ENCODE data around the gene CCDC157. TPM values are rescaled to one million over a fixed set of nuclear protein-coding genes. Genes with fewer than 3 reads are reported as not detected.
"Not testable (repeated sequence)": the region's sequence is repeated elsewhere in the genome, so short reads cannot be mapped to it uniquely, and the experiment has no call there.

CCDC157 gene
- total and polyA plus RNA-seq, 9 of the 15 experiments (the other 6 are each of a cell fraction or from before 2014, with no cell fraction given) = 0.04 to 1.3 (median 0.68) TPM

GRCh38 chr22:30336752-30337460 is 19.9 kb upstream of the CCDC157 start (continued):
- TF ChIP-seq, protein P1, sequence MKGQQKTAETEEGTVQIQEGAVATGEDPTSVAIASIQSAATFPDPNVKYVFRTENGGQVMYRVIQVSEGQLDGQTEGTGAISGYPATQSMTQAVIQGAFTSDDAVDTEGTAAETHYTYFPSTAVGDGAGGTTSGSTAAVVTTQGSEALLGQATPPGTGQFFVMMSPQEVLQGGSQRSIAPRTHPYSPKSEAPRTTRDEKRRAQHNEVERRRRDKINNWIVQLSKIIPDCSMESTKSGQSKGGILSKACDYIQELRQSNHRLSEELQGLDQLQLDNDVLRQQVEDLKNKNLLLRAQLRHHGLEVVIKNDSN (CRISPR knock-in tag; IDR thresholded peaks at IDR 0.05) = no peak
- TF ChIP-seq KLF10 (CRISPR knock-in tag; IDR thresholded peaks at IDR 0.05) (no peak), IRF2 (CRISPR knock-in tag; IDR thresholded peaks at IDR 0.05) (no peak)

DNA sequence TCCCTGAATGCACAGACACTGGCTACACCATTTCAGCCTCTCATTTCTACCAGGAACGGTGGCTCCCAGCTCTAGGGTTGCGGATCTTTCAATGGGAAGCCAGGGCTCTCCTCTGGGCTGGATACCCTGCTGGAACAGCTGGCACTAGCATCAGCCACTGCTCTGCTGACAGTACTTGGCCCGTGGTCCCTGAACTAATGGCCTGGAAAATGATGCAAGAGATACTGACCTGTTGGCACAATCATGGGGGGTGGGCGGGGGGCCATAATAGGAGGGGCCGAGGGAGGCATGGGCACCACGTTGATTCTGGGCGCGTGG is 19.4 kb upstream of the CCDC157 start:
- no peak overlapping the region for H2AFZ ChIP-seq (ENCODE audit: low read depth, low read length)
- no TSS peak for BruUV-seq (replicated peaks)
- H3K9me3 ChIP-seq (replicated peaks; ENCODE audit: control insufficient read depth, insufficient read depth, low read depth, low read length) = no peaks in the 10 kb centered on the region
- ChIA-PET POLR2A (interaction anchor here (0.6 to 2.2 kb wide), 2 partner anchors 10 to 125 kb away, joined by 3 to 8 read pairs; partner anchors contain the start of gene TBC1D10A), CTCF (ENCODE audit: low intra/inter-chr PET ratio) (no interaction called here)
- peaks cover 0 to 5% of the 10 kb centered on the region in 2 experiments; a peak in 2 of 5 replicates for H3K4me1 ChIP-seq (replicated peaks in 1 of 2; ENCODE audit: control insufficient read depth in 2 of 2, insufficient read depth in 2 of 2, low read length in 2 of 2)
- intact Hi-C loops (cut with micrococcal nuclease) = no loop called here
- H3K9me1 ChIP-seq (ENCODE audit: control insufficient read depth, insufficient read depth, low read length) = no peaks in the 10 kb centered on the region
- H3K27me3 ChIP-seq (ENCODE audit: control insufficient read depth in 2 of 2, insufficient read depth in 2 of 2, low read length in 2 of 2) = no peaks in the 10 kb centered on the region
- FAIRE-seq (no peak), ATAC-seq (no peak), DNase-seq (ENCODE audit: extremely low read depth in 1 of 4, low spot score in 3 of 4) (no peak)
- 100% methylated on average over 3 of the region's 8 CpGs for WGBS (ENCODE audit: insufficient coverage, low coverage, missing lambda C conversion rate)
- peaks cover 98% of the 10 kb centered on the region for H3K36me3 ChIP-seq (ENCODE audit: control insufficient read depth, insufficient read depth, low read length)
- TF ChIP-seq DIDO1 (tag; IDR thresholded peaks at IDR 0.05; ENCODE audit: low read depth) (no peak), TAL1 (IDR thresholded peaks at IDR 0.05) (no peak), HNRNPH1 (optimal IDR thresholded peaks at IDR 0.05; ENCODE audit: low read depth, low read length) (no peak), MECOM (CRISPR knock-in tag; IDR thresholded peaks at IDR 0.05) (no peak), PTTG1 (tag; IDR thresholded peaks at IDR 0.05; ENCODE audit: low read depth) (no peak), STAT5A (IDR thresholded peaks at IDR 0.05; ENCODE audit: borderline replicate concordance, low read length) (no peak), ZBTB26 (CRISPR knock-in tag; IDR thresholded peaks at IDR 0.05) (no peak), SAFB (IDR thresholded peaks at IDR 0.05; ENCODE audit: borderline replicate concordance, low read depth, low read length) (no peak), FOXJ3 (CRISPR knock-in tag; IDR thresholded peaks at IDR 0.05) (no peak), ZEB2 (IDR thresholded peaks at IDR 0.05) (no peak), ZBTB17 (CRISPR knock-in tag; IDR thresholded peaks at IDR 0.05) (no peak), ZNF347 (CRISPR knock-in tag; IDR thresholded peaks at IDR 0.05; ENCODE audit: low read depth) (no peak)
- in situ Hi-C loops (cut with MboI) = no loop called here
- H3K79me2 ChIP-seq (ENCODE audit: control insufficient read depth, insufficient read depth, low read length) = no peaks in the 10 kb centered on the region
- no peaks in the 10 kb centered on the region for H4K20me1 ChIP-seq (replicated peaks; ENCODE audit: control insufficient read depth, insufficient read depth, low read length)
- H3K27ac ChIP-seq (ENCODE audit: extremely low read depth, low read depth, low read length) = no peak overlapping the region
- H3K9ac ChIP-seq (ENCODE audit: insufficient read depth in 1 of 2, low read depth in 2 of 2, low read length in 2 of 2) = no peak overlapping the region
- no peak overlapping the region for H3K4me2 ChIP-seq (ENCODE audit: insufficient read depth, low read length)
- H3K4me3 ChIP-seq = no peak overlapping the region

- H3K4me2 ChIP-seq (ENCODE audit: insufficient read depth, low read length); H3K4me1 ChIP-seq (replicated peaks in 1 of 2; ENCODE audit: control insufficient read depth in 2 of 2, insufficient read depth in 2 of 2, low read length in 2 of 2); in situ Hi-C loops (cut with MboI); ATAC-seq; BruUV-seq (replicated peaks); H3K9me1 ChIP-seq (ENCODE audit: control insufficient read depth, insufficient read depth, low read length); CTCF ChIA-PET (ENCODE audit: low intra/inter-chr PET ratio); H3K27ac ChIP-seq (ENCODE audit: extremely low read depth, low read depth, low read length); H3K4me3 ChIP-seq; H3K9me3 ChIP-seq (replicated peaks; ENCODE audit: control insufficient read depth, insufficient read depth, low read depth, low read length); DNase-seq (ENCODE audit: extremely low read depth in 1 of 4, low spot score in 3 of 4); H3K79me2 ChIP-seq (ENCODE audit: control insufficient read depth, insufficient read depth, low read length); H3K27me3 ChIP-seq (ENCODE audit: control insufficient read depth in 2 of 2, insufficient read depth in 2 of 2, low read length in 2 of 2); H2AFZ ChIP-seq (ENCODE audit: low read depth, low read length); H3K9ac ChIP-seq (ENCODE audit: insufficient read depth in 1 of 2, low read depth in 2 of 2, low read length in 2 of 2); H4K20me1 ChIP-seq (replicated peaks; ENCODE audit: control insufficient read depth, insufficient read depth, low read length); intact Hi-C loops (cut with micrococcal nuclease); FAIRE-seq: not testable (repeated sequence)
- 100% methylated on average over 4 of the region's 9 CpGs for WGBS (ENCODE audit: insufficient coverage, low coverage, missing lambda C conversion rate)
- peaks cover 98% of the 10 kb centered on the region for H3K36me3 ChIP-seq (ENCODE audit: control insufficient read depth, insufficient read depth, low read length)
- POLR2A ChIA-PET = interaction anchor here (0.7 to 2.2 kb wide), 3 partner anchors 11 to 51 kb away, joined by 3 to 8 read pairs (median 3); partner anchors contain the start of genes CCDC157, SF3A1 and TBC1D10A
These were observed 18.5 kb upstream of the CCDC157 start for GRCh38 chr22:30338341-30338740.
